Stimulated activated CD8-positive, alpha-beta memory T cell treated with anti-CD3 and anti-CD28 coated beads, Interleukin-7, amount 100 ng/mL, for 4 hours (primary cell): Measurements from ENCODE around the gene NHLH2.

ENCODE experiments used
- DNase-seq, 2 donors: peaks; one replicate each; pipeline ENCODE4 v3.0.0-alpha.2; 2020; ENCODE audit warnings: low read depth in 2 of 2

NHLH2 gene

DNA sequence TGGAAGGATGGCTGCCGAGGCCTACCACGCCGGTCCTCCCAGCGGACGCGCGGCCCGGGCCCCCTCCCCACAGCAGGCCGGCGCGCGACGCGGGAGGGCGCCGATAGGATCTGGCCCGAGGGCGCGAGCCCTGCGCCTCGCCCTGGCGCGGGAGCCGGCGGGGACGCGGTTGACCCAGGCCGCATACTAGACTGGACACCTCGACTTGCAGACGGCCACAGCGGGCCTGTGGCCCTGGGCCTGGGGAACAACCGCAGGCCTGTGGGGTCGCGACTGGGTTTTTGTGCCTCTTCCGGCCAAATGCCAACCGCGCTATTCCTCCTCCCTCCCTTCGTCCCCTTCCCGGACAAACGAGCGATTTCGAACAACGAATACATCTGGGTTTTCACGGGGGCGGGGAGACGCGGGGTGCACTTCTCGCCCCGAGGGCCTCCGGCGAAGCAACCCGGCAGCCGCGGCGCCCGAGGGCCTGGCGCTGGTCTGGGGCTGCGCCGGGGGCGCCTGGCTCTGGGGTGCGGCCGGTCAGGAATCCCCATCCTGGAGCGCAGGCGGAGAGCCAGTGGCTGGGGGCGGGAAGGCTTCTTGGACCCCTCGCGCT lies 2.4 kb downstream of the NHLH2 start:
- DNase-seq, result no peak

DNA sequence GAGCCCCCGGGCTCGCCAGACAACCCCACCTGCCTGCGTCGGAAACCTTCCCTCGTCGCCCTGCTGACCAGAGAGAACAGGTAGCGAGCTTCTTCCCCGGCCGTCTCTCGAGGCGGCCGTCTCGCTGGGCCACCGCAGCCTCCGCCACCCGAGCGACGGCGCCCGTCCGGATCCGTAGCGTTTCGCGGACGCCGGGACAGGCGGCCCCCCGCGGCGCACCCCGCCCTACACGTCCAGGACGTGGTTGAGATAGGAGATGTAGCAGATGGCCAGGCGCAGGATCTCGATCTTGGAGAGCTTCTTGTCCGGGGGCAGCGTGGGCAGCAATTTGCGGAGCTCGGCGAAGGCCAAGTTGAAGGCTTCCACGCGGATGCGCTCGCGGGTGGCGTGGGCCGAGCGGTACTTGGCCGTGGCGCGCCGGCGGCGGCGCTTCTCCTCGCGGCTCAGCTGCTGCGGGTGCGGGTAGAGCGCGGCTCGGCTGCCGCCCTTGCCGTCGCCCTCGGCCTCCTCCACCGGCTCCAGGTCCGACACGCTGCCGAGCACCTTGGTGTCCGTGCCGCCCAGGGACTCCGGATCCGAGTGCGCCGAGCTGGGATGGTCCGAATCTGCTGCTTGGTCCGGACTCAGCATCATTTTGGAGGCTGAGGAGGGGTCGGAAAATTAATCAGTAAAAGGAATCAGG lies 3.0 kb downstream of the NHLH2 start:
- no peak for DNase-seq

DNA sequence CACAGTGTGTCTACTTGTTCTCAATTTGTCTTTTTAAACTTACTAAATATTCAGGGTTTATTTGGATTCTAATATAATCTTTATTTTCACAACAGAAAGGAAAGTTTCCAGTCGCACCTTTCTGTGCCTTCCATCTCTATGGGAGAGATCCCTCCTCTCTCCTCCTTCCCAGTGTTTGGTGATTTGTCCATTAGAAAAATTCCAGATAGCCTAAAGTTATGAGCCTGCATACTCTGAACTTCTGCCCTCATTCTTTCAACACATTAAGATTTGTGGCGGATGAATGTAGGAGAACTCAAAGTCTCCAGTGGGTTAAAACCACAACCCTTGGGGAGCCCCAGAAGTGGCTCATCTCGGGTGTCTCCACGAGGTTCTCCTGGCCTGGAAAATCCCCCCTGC lies 3.6 kb downstream of the NHLH2 start:
- no peak for DNase-seq

DNA sequence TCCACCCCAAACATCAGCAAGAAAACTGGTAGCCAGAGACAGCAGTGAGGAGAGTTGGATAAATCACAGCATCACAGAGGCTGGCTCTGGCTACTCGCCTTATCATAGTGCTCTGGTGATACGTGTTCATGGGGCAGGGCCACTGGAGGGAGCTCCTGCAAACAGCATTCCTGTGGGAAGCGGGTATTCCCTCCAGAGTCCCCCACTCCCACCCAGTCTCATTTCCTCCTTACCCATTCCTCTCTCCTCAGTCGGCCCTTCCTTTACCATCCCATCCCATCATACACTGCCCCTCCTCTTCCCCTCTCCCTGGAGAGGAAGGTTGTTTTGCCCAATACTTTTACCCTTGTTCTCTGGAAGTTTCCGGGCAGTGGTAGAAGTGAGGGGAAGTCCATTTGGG lies 7.1 kb downstream of the NHLH2 start:
- DNase-seq, result no peak

DNA sequence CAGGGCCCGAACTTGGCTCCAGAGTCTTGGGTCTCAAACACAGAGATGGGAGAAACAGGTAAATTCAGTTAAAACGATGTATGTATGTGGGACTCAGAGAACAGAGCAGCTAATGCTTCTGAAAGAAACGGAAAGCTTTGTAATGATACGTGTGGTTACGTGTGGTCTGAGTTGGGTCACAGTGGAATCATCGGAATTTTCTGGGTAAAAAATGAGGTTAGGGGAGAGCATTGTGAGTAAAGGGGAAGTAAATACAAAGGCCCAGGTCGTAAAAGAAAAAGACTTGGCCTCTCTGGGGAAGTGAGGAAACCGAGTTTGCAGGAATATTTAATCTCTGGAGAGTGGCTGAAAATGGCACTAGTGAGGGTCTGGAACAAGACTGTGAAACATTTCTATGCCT lies 8.3 kb downstream of the NHLH2 start:
- no peak for DNase-seq

DNA sequence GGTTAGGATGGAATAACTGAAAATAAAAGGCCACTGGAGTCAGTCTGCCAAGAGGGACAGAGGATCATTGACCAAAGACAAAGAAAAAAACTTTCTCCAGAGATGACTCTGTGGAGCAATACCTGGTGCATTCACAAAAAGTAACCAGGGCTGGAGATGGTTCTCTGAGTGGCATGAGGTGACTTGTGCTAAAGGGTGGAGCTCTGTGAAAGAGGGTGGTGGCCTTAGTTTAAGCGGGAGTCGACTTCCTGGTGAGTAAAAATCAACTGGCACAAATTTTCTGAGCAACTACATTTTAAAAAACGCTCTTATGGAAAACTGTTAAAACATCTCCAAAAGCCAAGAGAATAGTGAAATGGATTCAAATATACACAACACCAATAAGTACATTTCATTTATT lies 10.0 kb downstream of the NHLH2 start:
- DNase-seq, result no peak

DNA sequence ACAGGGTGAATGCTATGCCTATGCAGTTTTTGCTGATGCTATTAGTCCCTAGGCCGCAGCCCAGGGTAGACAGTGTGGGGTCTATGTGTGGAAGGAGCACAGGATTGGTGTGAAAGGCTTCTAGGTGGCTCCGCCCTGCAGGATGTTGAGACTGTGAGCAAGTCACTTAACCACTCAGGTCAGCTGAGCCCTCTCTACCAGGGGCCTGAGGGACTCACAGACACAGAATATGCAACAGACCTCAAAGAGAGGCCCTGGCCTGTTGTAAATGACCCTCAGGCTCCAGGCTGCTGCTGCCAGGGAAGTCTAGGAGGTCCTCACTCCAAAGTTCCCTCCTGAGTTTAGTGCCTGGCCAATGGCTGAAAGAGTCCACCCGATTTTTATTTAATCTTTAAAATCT lies 11.0 kb downstream of the NHLH2 start:
- no peak for DNase-seq

DNA sequence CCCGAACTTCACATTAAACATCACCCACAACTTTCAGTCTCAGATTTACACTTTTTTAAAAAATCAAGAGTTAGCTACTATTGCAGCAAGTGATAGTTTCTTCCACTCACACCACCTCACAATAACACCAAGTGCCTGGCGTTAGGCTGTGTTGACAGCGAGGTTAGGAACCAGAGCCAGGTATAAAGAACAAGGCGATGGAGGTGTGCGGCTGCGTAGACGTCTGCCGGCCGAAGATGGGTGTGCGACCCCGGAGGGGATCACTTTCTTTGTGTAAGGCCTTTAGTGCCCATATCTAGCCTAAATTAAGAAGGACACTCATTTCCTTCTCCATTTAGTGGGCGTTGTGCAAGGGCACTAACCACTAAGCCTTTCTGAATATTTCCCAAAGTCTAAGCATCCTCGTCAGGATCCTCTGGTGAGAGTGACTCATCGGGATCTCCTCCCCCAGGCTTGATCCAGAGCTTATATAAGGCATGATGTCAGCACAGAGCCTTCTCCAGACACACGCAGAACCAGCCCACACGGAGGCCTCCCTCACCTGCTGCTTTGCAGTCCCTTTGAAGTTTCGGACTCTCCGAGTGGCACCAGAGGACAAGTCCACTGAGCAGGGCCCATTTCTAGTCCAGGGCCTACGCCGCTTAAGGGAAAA lies 11.8 kb downstream of the NHLH2 start:
- no peak for DNase-seq

DNA sequence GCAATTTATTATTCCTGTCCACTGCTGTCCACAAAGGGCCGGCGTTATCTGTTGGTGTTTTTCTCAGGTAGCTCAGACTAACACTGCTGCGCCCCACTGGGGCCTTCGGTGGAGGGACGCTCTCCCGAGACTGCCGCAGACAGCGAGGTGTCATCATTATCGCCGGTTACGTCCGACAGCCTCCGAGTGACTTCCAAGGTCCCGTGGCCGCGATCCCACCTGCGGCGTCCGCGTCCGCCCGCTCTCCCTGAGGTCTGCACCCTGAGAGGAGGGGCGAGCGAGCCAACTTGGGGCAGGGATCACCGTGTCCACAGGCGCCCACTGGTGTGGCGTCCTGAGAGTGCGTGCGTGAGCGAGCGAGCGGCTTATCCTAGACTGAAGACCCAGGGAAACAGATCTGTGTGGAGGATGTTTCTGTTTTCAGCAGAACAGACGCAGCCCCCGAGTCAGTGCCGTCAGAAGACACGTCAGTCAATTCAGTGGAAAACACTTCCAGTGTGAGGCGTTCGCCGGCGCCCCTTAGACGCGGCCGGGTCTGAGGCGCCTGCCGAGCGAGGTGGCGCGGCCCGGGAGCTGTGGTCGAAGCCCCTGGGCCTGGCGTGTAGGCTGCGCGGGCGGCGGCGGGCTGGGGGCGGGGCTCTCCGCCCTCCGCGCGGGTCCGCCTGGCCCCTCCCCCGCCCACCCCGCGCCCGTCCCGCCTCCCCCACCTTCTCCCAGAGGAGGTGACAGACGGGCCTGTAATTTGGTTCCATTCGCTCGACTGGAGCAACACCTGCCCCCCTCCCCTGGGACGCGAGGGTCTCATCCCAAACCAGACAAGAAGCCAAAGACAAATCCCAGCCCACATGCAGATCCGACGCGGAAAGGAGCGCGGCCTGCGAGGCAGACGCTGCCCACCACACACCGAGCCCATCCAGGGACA lies 12.6 kb downstream of the NHLH2 start:
- no peak for DNase-seq

DNA sequence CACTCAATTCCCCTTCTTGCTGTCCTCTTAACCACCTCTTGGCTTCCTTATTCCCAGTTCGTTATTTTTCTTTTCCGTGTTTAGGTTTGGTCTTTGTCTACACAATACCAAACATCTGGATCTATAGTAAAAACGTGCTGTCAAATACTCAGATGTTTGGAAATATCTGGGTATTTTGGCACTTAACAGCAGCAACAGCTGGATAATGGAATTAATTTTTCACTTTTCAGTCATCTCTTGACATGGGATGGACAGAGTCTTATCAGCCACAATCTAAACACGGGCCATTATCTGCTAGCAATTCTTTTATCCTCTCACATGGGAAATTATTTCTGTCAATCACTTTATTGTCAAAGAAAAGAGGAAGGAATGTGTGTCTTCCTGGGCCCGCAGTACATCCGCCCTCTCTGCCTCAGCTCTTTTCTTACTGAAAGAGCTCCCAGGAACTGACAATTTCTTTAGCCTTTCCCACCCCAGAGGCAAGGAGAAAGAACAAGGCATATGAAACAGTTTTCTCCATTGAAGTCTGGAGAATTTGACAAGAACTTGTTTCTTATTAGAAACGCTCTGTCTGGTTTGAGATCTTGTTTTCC lies 13.4 kb downstream of the NHLH2 start:
- DNase-seq, result no peak

DNA sequence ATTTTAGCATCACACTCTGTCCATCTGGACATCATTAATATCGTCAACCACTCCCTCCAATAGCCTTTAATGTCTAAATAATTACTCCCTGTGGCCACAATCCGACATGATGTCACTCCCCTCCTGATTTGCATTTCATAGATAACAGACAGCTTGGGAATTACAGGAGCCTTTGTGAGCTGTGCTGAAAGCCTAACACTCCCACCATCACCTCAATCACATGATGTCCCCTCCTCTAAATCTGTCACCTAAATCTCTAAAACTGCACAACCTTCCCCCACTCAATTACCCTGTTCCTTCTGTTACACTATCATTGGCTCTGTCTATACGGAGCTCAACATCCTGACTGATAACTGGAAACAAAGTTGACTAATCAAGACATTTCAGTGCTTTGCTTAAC lies 14.3 kb downstream of the NHLH2 start:
- DNase-seq, result no peak

DNA sequence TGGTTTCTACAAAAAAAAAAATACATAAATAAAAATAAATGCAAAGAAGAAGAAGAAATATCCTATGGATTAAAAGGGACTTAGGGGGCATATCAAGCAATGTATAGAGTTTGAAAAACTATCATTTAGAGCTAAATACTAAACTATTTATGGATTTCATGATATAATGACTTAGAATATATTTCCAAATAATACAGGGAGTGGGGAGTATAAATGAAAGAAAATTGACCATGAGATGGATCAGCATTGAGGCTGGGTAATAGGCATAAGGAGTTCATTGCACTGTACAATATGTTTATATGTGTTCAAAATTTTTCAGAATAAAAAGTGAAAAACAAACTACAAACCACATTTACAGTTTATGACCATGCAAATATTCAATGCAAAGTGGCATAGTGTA lies 18.8 kb downstream of the NHLH2 start:
- DNase-seq, result no peak

DNA sequence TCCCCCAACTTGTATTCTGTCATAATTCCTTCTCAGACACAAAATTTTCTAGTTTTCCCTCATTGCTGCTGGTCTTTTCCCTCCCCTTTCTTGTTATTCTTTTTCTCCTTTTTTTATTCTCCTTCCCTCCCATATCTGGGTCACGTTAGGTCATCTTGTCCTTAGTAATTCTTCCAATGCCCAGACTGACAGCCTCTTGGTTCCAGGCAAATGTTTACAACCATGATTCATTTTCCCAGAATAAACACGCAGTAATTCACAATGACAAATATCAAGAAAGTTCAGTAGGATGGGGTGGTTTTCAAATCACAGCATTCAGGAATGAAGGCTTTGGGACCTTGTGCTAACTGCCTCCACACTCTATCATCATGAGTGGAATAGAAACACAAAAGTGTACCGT lies 25.2 kb downstream of the NHLH2 start:
- DNase-seq, result no peak

DNA sequence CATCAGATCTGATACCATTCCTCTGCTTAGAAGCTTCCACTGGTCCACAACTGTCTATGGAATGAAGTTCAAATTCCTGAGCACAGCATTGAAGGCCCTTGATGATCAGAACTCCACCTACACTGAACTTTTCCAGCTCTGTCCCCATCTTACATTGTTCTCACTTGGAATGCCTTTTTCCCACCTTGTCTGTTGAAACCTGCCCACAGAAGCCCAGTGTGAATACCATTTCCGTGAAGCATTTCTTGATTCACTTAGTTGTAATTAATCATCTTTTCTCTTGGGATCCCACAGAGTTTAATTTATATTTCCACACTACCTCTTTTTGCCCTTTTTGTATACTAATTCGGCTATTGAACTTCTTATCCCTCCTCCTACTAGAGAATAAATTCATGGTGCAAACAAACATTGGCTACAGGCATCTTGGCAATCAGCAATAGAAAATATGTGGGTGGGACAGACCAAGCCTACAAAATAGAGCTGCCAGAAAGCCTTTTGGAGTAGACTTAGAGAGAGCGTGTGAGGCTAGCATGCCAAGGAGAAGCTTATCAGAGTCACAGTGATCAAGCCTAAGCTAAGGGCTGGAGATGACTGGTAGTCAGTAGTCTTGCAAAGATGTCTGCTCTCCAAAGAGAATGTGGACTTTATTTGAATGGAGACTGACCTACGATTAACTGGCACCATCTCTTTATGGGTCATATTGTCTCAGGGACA lies 26.1 kb downstream of the NHLH2 start:
- no peak for DNase-seq

DNA sequence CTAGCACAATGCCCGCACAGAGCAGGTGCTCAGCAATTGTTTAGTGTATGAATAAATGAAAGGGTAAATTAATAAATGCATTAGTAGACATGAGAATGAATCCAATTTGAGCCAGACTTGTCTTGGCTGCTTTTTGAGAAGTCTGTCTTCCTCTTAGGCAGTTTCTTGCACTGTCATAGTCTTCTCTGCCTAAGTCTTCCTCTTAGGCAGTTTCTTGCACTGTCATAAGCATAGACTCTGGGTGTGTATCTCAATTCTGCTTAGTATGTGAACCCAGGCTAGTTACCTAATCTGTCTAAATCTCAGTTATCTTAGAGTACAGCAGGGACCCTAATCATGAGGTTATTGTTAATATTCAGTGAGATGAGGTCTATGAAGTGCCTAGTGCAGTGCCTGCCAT lies 27.2 kb downstream of the NHLH2 start:
- DNase-seq, result no peak

DNA sequence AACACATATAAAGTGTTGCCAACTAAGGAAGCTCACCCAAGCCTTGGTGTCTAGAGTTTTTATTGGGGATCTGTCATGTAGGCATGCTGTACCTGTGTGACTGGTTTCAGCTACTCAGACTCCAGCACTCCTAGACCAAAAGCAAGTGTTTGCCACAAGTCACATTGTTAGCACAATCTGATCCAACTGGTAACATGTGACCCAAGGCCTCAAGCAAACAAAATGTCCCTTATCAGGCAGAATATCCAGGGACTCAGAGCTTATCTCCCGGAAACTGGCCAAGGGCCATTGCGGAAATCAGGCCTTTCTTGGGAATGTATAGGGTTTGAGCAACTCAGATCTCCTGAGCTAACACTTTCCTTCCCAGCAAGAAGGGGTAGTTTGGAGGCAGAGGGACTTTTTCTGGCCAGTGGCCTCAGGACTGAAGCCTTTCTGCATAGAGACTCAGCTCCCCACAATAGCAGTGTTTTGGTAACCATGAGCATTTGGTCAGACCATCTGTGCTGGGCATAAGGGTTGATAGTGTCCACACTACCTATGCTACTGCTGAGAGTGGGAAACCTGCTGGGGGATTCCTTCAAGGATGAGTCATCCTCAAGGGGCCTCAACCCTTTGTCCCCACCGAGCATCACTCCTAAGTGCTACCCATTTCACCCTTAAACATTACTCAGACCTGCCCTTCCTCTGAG lies 29.6 kb downstream of the NHLH2 start:
- no peak for DNase-seq

DNA sequence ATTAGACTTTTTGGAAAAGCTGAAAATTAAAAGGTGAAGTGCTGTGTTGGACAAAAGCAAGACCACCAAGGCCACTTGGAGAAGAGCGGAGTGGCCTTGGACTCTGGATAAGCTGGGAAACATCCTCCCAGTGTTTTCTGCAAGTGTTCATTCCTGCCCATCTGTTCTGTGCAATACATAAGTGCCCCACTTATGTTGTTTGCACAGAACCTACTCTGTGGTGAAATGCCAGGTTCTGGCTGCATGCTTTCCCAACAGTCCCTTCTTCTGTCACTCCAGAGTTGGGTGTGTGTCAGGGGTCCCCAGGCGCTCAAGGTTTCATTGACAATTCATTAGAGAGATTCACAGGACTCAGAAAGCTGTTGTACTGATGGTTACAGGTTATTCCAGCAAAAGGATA lies 30.3 kb downstream of the NHLH2 start:
- no peak for DNase-seq

DNA sequence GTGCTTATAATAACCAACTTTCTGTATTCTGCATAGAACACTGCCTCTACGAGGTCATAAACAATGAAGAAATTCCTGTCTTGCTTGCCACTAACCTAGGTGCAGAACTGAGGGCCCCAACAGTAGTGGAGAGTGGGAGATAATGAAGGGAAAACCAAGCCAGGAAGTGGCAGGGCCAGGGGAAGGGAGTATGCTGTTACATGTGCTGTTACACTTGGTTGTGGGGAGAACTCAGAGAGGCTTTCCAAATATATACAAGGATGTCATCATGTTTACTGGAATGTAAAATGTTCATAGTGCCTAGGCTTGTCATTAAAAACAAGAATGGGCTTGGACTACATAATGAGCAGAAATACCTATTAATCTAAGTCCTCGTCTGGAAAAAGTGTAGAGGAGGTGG lies 31.1 kb downstream of the NHLH2 start:
- no peak for DNase-seq

DNA sequence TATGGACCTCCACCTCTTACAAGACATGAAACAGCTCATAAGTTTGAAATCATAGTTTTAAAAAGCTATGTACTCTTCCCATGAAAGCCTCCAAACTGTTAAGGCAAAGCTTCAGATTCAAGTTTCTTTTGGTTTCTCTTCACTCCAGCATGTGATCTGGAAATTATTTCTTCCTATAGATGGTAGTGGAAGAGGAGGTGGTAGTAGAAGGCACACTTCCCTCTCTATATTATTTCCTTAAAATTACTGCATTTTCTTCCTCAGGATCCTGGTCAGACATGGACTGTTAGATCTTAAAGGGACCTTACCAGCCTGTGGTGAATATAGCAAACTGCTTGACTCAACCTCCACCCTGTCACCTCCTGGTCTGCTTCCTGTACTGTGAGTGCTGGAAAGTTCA lies 31.9 kb downstream of the NHLH2 start:
- DNase-seq, result no peak

DNA sequence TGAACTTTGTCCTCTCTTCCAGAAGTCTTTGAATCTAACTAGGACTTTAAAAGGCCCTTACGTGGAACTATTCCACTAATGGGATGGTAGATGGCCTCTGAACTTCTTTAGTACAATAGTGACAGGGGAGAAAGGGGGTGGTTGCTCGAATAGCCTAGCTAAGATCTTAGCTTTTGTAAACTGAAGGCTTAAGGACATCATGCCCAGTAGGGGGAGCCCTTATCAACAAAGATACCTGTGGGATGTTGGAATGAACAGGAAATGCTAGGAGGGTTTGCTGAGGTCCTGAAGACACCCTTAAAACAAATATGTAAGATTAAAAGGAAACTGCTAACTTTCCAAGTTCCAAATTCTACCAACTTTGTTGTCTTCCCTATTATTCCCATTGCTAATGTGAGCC lies 33.2 kb downstream of the NHLH2 start:
- DNase-seq, result no peak

DNA sequence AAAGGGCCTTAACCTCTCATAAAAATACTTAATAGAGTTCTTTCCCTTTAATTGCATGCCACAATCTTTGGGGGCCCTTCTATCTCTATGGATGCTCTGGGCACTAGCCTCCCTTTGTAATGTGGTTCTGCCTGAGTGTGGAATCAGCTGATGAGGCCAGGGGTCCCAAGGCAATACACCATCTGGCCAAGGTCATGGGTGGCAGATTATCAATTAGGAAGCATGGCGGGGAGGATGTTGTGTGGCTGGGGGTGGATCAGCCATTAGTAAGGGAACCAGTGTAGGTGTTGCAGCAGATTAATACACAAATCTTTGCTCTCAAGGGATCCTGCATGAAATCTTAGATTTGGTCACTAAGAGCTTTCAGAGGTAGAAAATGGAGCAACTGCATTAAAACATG lies 35.3 kb downstream of the NHLH2 start:
- DNase-seq, result no peak
